ENCODE measurements around the gene RFX3.

Gene RFX3

DNA sequence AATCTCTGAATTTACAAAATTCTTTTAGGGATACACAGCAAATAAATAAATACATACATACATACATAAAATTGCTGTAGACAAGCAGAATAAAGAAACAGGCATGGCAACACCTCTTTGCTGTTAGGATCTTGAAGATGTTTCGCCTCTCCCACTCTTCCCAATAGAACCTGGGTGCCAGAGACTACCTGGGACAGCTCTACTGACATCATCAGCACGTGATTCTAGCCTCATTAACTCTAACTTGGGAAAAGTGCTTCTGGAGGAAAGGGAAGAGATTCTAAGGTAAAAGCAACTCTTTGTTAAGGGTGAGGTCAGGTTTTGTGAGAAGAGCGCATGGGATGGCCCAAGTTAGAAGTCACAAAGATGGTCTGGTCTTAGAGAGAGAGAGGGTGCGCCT is 339.1 kb downstream of the RFX3 start:
- H3K9me3 ChIP-seq (ENCODE audit: insufficient read depth, low read length, severe bottlenecking) = no peaks in the 10 kb centered on the region
- H3K4me1 ChIP-seq (ENCODE audit: insufficient read depth, low read length) = no peaks in the 10 kb centered on the region
- H2AFZ ChIP-seq (ENCODE audit: low read depth, low read length) = no peak overlapping the region
- TF ChIP-seq, protein P1, sequence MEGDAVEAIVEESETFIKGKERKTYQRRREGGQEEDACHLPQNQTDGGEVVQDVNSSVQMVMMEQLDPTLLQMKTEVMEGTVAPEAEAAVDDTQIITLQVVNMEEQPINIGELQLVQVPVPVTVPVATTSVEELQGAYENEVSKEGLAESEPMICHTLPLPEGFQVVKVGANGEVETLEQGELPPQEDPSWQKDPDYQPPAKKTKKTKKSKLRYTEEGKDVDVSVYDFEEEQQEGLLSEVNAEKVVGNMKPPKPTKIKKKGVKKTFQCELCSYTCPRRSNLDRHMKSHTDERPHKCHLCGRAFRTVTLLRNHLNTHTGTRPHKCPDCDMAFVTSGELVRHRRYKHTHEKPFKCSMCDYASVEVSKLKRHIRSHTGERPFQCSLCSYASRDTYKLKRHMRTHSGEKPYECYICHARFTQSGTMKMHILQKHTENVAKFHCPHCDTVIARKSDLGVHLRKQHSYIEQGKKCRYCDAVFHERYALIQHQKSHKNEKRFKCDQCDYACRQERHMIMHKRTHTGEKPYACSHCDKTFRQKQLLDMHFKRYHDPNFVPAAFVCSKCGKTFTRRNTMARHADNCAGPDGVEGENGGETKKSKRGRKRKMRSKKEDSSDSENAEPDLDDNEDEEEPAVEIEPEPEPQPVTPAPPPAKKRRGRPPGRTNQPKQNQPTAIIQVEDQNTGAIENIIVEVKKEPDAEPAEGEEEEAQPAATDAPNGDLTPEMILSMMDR (IDR thresholded peaks at IDR 0.05; ENCODE audit: borderline replicate concordance, extremely low read depth, low read length, poor library complexity, severe bottlenecking) = no peak
- no peak for TF ChIP-seq EZH2 (IDR thresholded peaks at IDR 0.05; ENCODE audit: borderline replicate concordance, low read depth, low read length, severe bottlenecking)
- DNase-seq (no peak), ATAC-seq (ENCODE audit: insufficient read depth, low read depth) (no peak)
- no peak overlapping the region for H3K4me2 ChIP-seq (ENCODE audit: insufficient read depth, low read length)
- H4K20me1 ChIP-seq (ENCODE audit: insufficient read depth, low read length) = no peaks in the 10 kb centered on the region
- no peaks in the 10 kb centered on the region for H3K36me3 ChIP-seq (ENCODE audit: insufficient read depth, low read length)
- H3K4me3 ChIP-seq (ENCODE audit: low read depth in 1 of 2, low read length in 2 of 2) = no peak overlapping the region
- H3K27ac ChIP-seq (ENCODE audit: low read length) = no peak overlapping the region
- peaks cover 4% of the 10 kb centered on the region for H3K27me3 ChIP-seq (ENCODE audit: insufficient read depth, low read length, poor library complexity)
- H3K9ac ChIP-seq (ENCODE audit: low read depth, low read length) = no peak overlapping the region
- H3K79me2 ChIP-seq (ENCODE audit: insufficient read depth, low read length) = no peaks in the 10 kb centered on the region

DNA sequence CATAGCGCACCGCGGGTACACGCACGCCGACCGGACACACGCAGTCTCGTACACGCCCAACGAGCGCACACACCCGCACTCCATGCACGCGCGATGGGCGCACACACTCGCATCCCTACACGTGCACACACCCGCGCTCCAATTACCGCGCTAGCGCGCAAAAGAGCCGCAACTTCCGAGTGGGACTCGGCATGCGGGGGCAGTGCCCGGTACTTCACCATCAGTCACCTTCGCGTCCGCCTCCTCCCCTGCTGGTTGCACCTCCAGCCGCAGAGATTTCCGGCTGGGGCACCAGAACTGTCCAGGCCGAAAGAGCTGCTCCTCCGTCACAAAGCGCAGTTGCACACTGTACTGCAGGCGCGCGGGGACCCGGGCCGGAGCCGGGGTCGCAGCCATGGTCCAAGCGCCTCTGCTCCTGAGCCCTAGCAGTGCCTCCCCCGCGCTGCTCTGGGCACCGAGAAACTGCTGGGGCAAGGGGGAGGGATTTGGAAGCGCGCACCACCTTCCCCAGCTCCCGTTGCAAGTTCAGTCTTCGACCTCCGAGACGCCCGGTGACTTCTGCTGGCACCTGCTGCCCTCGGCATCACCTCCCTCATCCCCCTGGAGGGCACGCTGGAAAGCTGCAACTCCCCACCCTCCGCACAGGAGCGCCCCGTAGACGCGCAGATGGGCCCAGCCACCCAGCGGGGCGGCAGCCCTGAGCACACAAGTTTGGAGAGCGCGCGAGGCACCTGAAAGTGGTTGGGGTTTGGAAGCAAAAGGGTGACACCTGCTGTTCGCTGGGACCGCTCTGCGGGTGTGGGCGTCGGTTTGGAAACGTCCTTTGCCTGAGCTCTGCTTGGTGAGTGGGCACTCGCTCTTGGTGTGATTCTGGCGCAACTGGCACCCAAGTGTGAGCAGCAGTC is 344.5 kb downstream of the RFX3 start:
- no peak overlapping the region for H3K9ac ChIP-seq (ENCODE audit: low read depth, low read length)
- no peaks in the 10 kb centered on the region for H3K27me3 ChIP-seq (ENCODE audit: insufficient read depth, low read length, poor library complexity)
- H3K4me1 ChIP-seq (ENCODE audit: insufficient read depth, low read length) = no peaks in the 10 kb centered on the region
- DNase-seq (no peak), ATAC-seq (ENCODE audit: insufficient read depth, low read depth) (no peak)
- H3K4me3 ChIP-seq (ENCODE audit: low read depth in 1 of 2, low read length in 2 of 2) = no peak overlapping the region
- no peaks in the 10 kb centered on the region for H3K36me3 ChIP-seq (ENCODE audit: insufficient read depth, low read length)
- TF ChIP-seq, protein P1 (IDR thresholded peaks at IDR 0.05; ENCODE audit: borderline replicate concordance, extremely low read depth, low read length, poor library complexity, severe bottlenecking) = peak; percentile 36
- no peak for TF ChIP-seq EZH2 (IDR thresholded peaks at IDR 0.05; ENCODE audit: borderline replicate concordance, low read depth, low read length, severe bottlenecking)
- H3K79me2 ChIP-seq (ENCODE audit: insufficient read depth, low read length) = no peaks in the 10 kb centered on the region
- H3K4me2 ChIP-seq (ENCODE audit: insufficient read depth, low read length) = no peak overlapping the region
- H4K20me1 ChIP-seq (ENCODE audit: insufficient read depth, low read length) = no peaks in the 10 kb centered on the region
- no peaks in the 10 kb centered on the region for H3K9me3 ChIP-seq (ENCODE audit: insufficient read depth, low read length, severe bottlenecking)
- H2AFZ ChIP-seq (ENCODE audit: low read depth, low read length) = no peak overlapping the region
- no peak overlapping the region for H3K27ac ChIP-seq (ENCODE audit: low read length)

- H3K36me3 ChIP-seq (ENCODE audit: insufficient read depth, low read length) = no peaks in the 10 kb centered on the region
- H3K9ac ChIP-seq (ENCODE audit: low read depth, low read length) = no peak overlapping the region
- no peak overlapping the region for H3K4me2 ChIP-seq (ENCODE audit: insufficient read depth, low read length)
- no peaks in the 10 kb centered on the region for H3K9me3 ChIP-seq (ENCODE audit: insufficient read depth, low read length, severe bottlenecking)
- DNase-seq = no peak
- ATAC-seq (ENCODE audit: insufficient read depth, low read depth) = no peak
- no peak overlapping the region for H3K27ac ChIP-seq (ENCODE audit: low read length)
- TF ChIP-seq, protein P1 (IDR thresholded peaks at IDR 0.05; ENCODE audit: borderline replicate concordance, extremely low read depth, low read length, poor library complexity, severe bottlenecking) = no peak
- no peak for TF ChIP-seq EZH2 (IDR thresholded peaks at IDR 0.05; ENCODE audit: borderline replicate concordance, low read depth, low read length, severe bottlenecking)
- no peak overlapping the region for H2AFZ ChIP-seq (ENCODE audit: low read depth, low read length)
- no peaks in the 10 kb centered on the region for H3K27me3 ChIP-seq (ENCODE audit: insufficient read depth, low read length, poor library complexity)
- H3K79me2 ChIP-seq (ENCODE audit: insufficient read depth, low read length) = no peaks in the 10 kb centered on the region
- H3K4me1 ChIP-seq (ENCODE audit: insufficient read depth, low read length) = no peaks in the 10 kb centered on the region
- no peaks in the 10 kb centered on the region for H4K20me1 ChIP-seq (ENCODE audit: insufficient read depth, low read length)
- no peak overlapping the region for H3K4me3 ChIP-seq (ENCODE audit: low read depth in 1 of 2, low read length in 2 of 2)
Observed at GRCh38 chr9:3180696-3181048, 345.1 kb downstream of the RFX3 start.
